CD4-positive, alpha-beta memory T cell (primary cell): ENCODE measurements around the gene MSH3. TPM values are rescaled to one million over a fixed set of nuclear protein-coding genes. Genes with fewer than 3 reads are reported as not detected.

Experiments
- CTCF ChIA-PET: fragments of 350-600 bp; sonication (Branson Sonifier 250); formaldehyde crosslinking; loops from one replicate; lab custom pipeline; 2021; ENCODE audit warnings: inconsistent platforms; ENCODE audit not compliant: partially characterized antibody; lab: Charles Lee
- POLR2A ChIA-PET: fragments of 350-600 bp; sonication (Branson Sonifier 250); formaldehyde crosslinking; loops from one replicate; lab custom pipeline; 2021; ENCODE audit not compliant: partially characterized antibody; lab: Charles Lee
- DNase-seq, 5 donors: peaks; one replicate each; pipeline versions ENCODE4 v3.0.0 to v3.0.0-alpha.2; 2020 to 2022; ENCODE audit warnings: mixed read lengths in 1 of 5
- H3K27ac ChIP-seq: one replicate; pipeline ENCODE4 v1.7.0; 2013; ENCODE audit warnings: low read depth, low read length
- H3K27me3 ChIP-seq: 2 replicates; pipeline ENCODE4 v1.7.0; 2013; ENCODE audit warnings: mild to moderate bottlenecking, low read length, moderate library complexity; ENCODE audit not compliant: insufficient read depth
- H3K36me3 ChIP-seq: 2 replicates; pipeline ENCODE4 v1.7.0; 2013; ENCODE audit warnings: mild to moderate bottlenecking, low read length, moderate library complexity; ENCODE audit not compliant: insufficient read depth
- H3K4me1 ChIP-seq: 2 replicates; pipeline ENCODE4 v1.7.0; 2013; ENCODE audit warnings: mild to moderate bottlenecking, low read length, moderate library complexity; ENCODE audit not compliant: insufficient read depth
- H3K4me3 ChIP-seq, 2 donors: one replicate each; pipeline ENCODE4 v1.7.0; 2013; ENCODE audit warnings: low read length in 2 of 2, mild to moderate bottlenecking in 1 of 2
- H3K9me3 ChIP-seq, 2 donors: one replicate each; pipeline ENCODE4 v1.7.0; 2013; ENCODE audit warnings: low read length in 2 of 2, control low read depth in 1 of 2; ENCODE audit not compliant: control insufficient read depth in 1 of 2
- H3K27ac Mint-ChIP-seq, 7 donors: one replicate each; pipeline ENCODE4 v1.8.0; 2020 to 2021; ENCODE audit warnings: mixed read lengths in 7 of 7, mild to moderate bottlenecking in 6 of 7, inconsistent platforms in 3 of 7, moderate library complexity in 3 of 7
- H3K27me3 Mint-ChIP-seq, 2 donors: one replicate each; pipeline ENCODE4 v1.8.0; 2020 to 2021; ENCODE audit warnings: mixed read lengths in 2 of 2
- H3K36me3 Mint-ChIP-seq, 2 donors: one replicate each; pipeline ENCODE4 v1.8.0; 2020 to 2021; ENCODE audit warnings: mixed read lengths in 2 of 2, inconsistent platforms in 1 of 2, mild to moderate bottlenecking in 1 of 2
- H3K4me1 Mint-ChIP-seq, 4 donors: one replicate each; pipeline ENCODE4 v1.8.0; 2020 to 2021; ENCODE audit warnings: mixed read lengths in 4 of 4, mild to moderate bottlenecking in 1 of 4
- H3K4me3 Mint-ChIP-seq, 8 donors: one replicate each; pipeline ENCODE4 v1.8.0; 2020 to 2021; ENCODE audit warnings: mixed read lengths in 8 of 8, mild to moderate bottlenecking in 7 of 8, moderate library complexity in 6 of 8, inconsistent platforms in 3 of 8
- H3K9me3 Mint-ChIP-seq, 8 donors: one replicate each; pipeline ENCODE4 v1.8.0; 2020 to 2021; ENCODE audit warnings: mixed read lengths in 8 of 8, mild to moderate bottlenecking in 5 of 8, inconsistent platforms in 3 of 8, moderate library complexity in 1 of 8
- intact Hi-C: fragments of 100-400 bp; cut with micrococcal nuclease; formaldehyde crosslinking; loops from one replicate; pipeline ENCODE4 v1.15.1; 2023
- polyA plus RNA-seq, 2 donors: library from polyadenylated mRNA; unstranded; fragments of 300-500 nt; fragmentation: Illumina TruSeq; gene quantifications; one replicate each; pipeline ENCODE4 v1.2.3, GENCODE V29; 2021
- total RNA-seq, 2 experiments: library from RNA; stranded (reverse); gene quantifications; one replicate each; pipeline ENCODE4 v1.2.3, GENCODE V29; 2021

The MSH3 gene
- total and polyA plus RNA-seq, 4 experiments from 2014 or later = 14.3 to 17.1 (median 15.3) TPM

GRCh38 chr5:80619086-80619485 is 35.4 kb upstream of the MSH3 start:
- H3K27ac Mint-ChIP-seq = no peak overlapping the region
- Histone ChIP-seq H3K27me3 (no peaks in the 10 kb centered on the region), H3K27ac (no peak overlapping the region), H3K36me3 (no peaks in the 10 kb centered on the region), H3K4me1 (no peaks in the 10 kb centered on the region), H3K4me3 (no peak overlapping the region), H3K9me3 (no peaks in the 10 kb centered on the region)
- no peak overlapping the region for H3K4me3 Mint-ChIP-seq
- no peak for DNase-seq
- no peaks in the 10 kb centered on the region for H3K9me3 Mint-ChIP-seq
- ChIA-PET CTCF (no interaction called here), POLR2A (no interaction called here)
- H3K4me1 Mint-ChIP-seq = no peaks in the 10 kb centered on the region
- H3K36me3 Mint-ChIP-seq = peaks cover 0 to 24% of the 10 kb centered on the region in 2 donors
- H3K27me3 Mint-ChIP-seq = no peaks in the 10 kb centered on the region
- intact Hi-C loops = no loop called here

- H3K27ac ChIP-seq = no peak overlapping the region
- CTCF ChIA-PET = no interaction called here
- H3K4me1 ChIP-seq = no peaks in the 10 kb centered on the region
- Mint-ChIP-seq H3K27me3 (no peaks in the 10 kb centered on the region), H3K4me1 (no peaks in the 10 kb centered on the region), H3K4me3 (no peak overlapping the region), H3K27ac (no peak overlapping the region), H3K9me3 (no peaks in the 10 kb centered on the region), H3K36me3 (peaks cover 0 to 28% of the 10 kb centered on the region in 2 donors)
- no peaks in the 10 kb centered on the region for H3K36me3 ChIP-seq
- H3K9me3 ChIP-seq = no peaks in the 10 kb centered on the region
- no peak overlapping the region for H3K4me3 ChIP-seq
- H3K27me3 ChIP-seq = no peaks in the 10 kb centered on the region
- intact Hi-C loops = no loop called here
- DNase-seq = no peak
- POLR2A ChIA-PET = no interaction called here
Observed at GRCh38 chr5:80620211-80620610, 34.2 kb upstream of the MSH3 start.

- Histone ChIP-seq H3K4me1 (no peaks in the 10 kb centered on the region), H3K27me3 (no peaks in the 10 kb centered on the region), H3K36me3 (no peaks in the 10 kb centered on the region), H3K4me3 (no peak overlapping the region), H3K27ac (no peak overlapping the region), H3K9me3 (no peaks in the 10 kb centered on the region)
- intact Hi-C loops = no loop called here
- no peak overlapping the region for H3K27ac Mint-ChIP-seq
- H3K4me1 Mint-ChIP-seq = no peaks in the 10 kb centered on the region
- CTCF ChIA-PET = no interaction called here
- no peaks in the 10 kb centered on the region for H3K9me3 Mint-ChIP-seq
- peaks cover 0 to 28% of the 10 kb centered on the region in 2 donors for H3K36me3 Mint-ChIP-seq
- DNase-seq = no peak
- H3K27me3 Mint-ChIP-seq = no peaks in the 10 kb centered on the region
- POLR2A ChIA-PET = no interaction called here
- no peak overlapping the region for H3K4me3 Mint-ChIP-seq
Observed at GRCh38 chr5:80622756-80623155, 31.7 kb upstream of the MSH3 start.

GRCh38 chr5:80623999-80624398 is 30.5 kb upstream of the MSH3 start:
- Mint-ChIP-seq H3K36me3 (peaks cover 0 to 28% of the 10 kb centered on the region in 2 donors), H3K4me3 (no peak overlapping the region), H3K27ac (no peak overlapping the region), H3K4me1 (no peaks in the 10 kb centered on the region), H3K27me3 (no peaks in the 10 kb centered on the region), H3K9me3 (no peaks in the 10 kb centered on the region)
- Histone ChIP-seq H3K4me3 (no peak overlapping the region), H3K4me1 (no peaks in the 10 kb centered on the region), H3K36me3 (no peaks in the 10 kb centered on the region), H3K27ac (no peak overlapping the region), H3K9me3 (no peaks in the 10 kb centered on the region), H3K27me3 (no peaks in the 10 kb centered on the region)
- POLR2A ChIA-PET = no interaction called here
- DNase-seq = no peak
- CTCF ChIA-PET = interaction anchor here (0.6 kb wide), 1 partner anchor 12 kb away, joined by 3 read pairs; no protein-coding TSS in a partner anchor
- intact Hi-C loops = no loop called here

GRCh38 chr5:80625230-80625629 is 29.2 kb upstream of the MSH3 start:
- CTCF ChIA-PET = no interaction called here
- Mint-ChIP-seq H3K27ac (no peak overlapping the region), H3K4me1 (no peaks in the 10 kb centered on the region)

GRCh38 chr5:80629281-80629680 is 25.2 kb upstream of the MSH3 start:
- Mint-ChIP-seq H3K4me1 (no peaks in the 10 kb centered on the region), H3K36me3 (peaks cover 32% of the 10 kb centered on the region in 2 donors), H3K9me3 (no peaks in the 10 kb centered on the region), H3K27ac (no peak overlapping the region), H3K4me3 (no peak overlapping the region), H3K27me3 (no peaks in the 10 kb centered on the region)
- Histone ChIP-seq H3K36me3 (peaks cover 11% of the 10 kb centered on the region), H3K4me1 (no peaks in the 10 kb centered on the region), H3K4me3 (no peak overlapping the region), H3K27ac (no peak overlapping the region), H3K27me3 (no peaks in the 10 kb centered on the region), H3K9me3 (no peaks in the 10 kb centered on the region)
- intact Hi-C loops = no loop called here
- no peak for DNase-seq
- ChIA-PET CTCF (no interaction called here), POLR2A (no interaction called here)

More at GRCh38 chr5:80625230-80625629, 29.2 kb upstream of the MSH3 start:
- Histone ChIP-seq H3K9me3 (no peaks in the 10 kb centered on the region), H3K27me3 (no peaks in the 10 kb centered on the region), H3K36me3 (peaks cover 6% of the 10 kb centered on the region), H3K4me3 (no peak overlapping the region), H3K27ac (no peak overlapping the region), H3K4me1 (no peaks in the 10 kb centered on the region)
- Mint-ChIP-seq H3K27me3 (no peaks in the 10 kb centered on the region), H3K4me3 (no peak overlapping the region), H3K36me3 (peaks cover 9 to 30% of the 10 kb centered on the region in 2 donors), H3K9me3 (no peaks in the 10 kb centered on the region)
- POLR2A ChIA-PET = no interaction called here
- intact Hi-C loops = no loop called here
- no peak for DNase-seq

- DNase-seq = no peak
- H3K27ac ChIP-seq = no peak overlapping the region
- H3K36me3 Mint-ChIP-seq = peaks cover 28 to 37% of the 10 kb centered on the region in 2 donors
- peaks cover 11% of the 10 kb centered on the region for H3K36me3 ChIP-seq
- H3K9me3 ChIP-seq = no peaks in the 10 kb centered on the region
- no peak overlapping the region for H3K27ac Mint-ChIP-seq
- no peaks in the 10 kb centered on the region for H3K4me1 Mint-ChIP-seq
- H3K4me3 Mint-ChIP-seq = no peak overlapping the region
- no peaks in the 10 kb centered on the region for H3K9me3 Mint-ChIP-seq
- H3K27me3 Mint-ChIP-seq = no peaks in the 10 kb centered on the region
- no peaks in the 10 kb centered on the region for H3K4me1 ChIP-seq
- CTCF ChIA-PET = no interaction called here
- intact Hi-C loops = no loop called here
- POLR2A ChIA-PET = no interaction called here
- no peaks in the 10 kb centered on the region for H3K27me3 ChIP-seq
- H3K4me3 ChIP-seq = no peak overlapping the region
Observed at GRCh38 chr5:80631278-80632259, 22.9 kb upstream of the MSH3 start.
